Renal cortical epithelial cell (primary cell): ENCODE data around the gene CSNK1G1. TPM values are rescaled to one million over a fixed set of nuclear protein-coding genes. Genes with fewer than 3 reads are reported as not detected.

ENCODE experiments used
- DNase-seq: peaks from one replicate; pipeline ENCODE4 v3.0.0-alpha.2; 2011; ENCODE audit warnings: low read depth
- total RNA-seq: library from RNA; depleted of rRNA; stranded (reverse); fragments of >200 nt; gene quantifications from 2 replicates; pipeline ENCODE4 v1.2.3, GENCODE V29; 2014

CSNK1G1 gene
- total RNA-seq, 1 donor from 2014 or later = 53.5 TPM

GRCh38 chr15:64191971-64192830, 163.8 kb downstream of the CSNK1G1 start:
- DNase-seq = peak; percentile 51

GRCh38 chr15:64187396-64188191, 168.4 kb downstream of the CSNK1G1 start:
- DNase-seq = no peak

GRCh38 chr15:64185146-64185911, 170.6 kb downstream of the CSNK1G1 start:
- DNase-seq = no peak

GRCh38 chr15:64182859-64183370, 173.1 kb downstream of the CSNK1G1 start:
- DNase-seq = no peak

GRCh38 chr15:64180235-64180824, 175.6 kb downstream of the CSNK1G1 start:
- no peak for DNase-seq

GRCh38 chr15:64166102-64166890, 189.7 kb downstream of the CSNK1G1 start:
- DNase-seq = no peak

GRCh38 chr15:64164436-64164835, 191.5 kb downstream of the CSNK1G1 start:
- no peak for DNase-seq

GRCh38 chr15:64163659-64164362, 192.2 kb downstream of the CSNK1G1 start:
- peak; percentile 87 for DNase-seq

GRCh38 chr15:64162869-64163658, 192.9 kb downstream of the CSNK1G1 start, which contains the start of gene PPIB:
Gene PPIB, minus strand, starts transcription at chr15:64163022. Its CDS starts 36 bp downstream, at chr15:64162986.
- DNase-seq = peak; percentile 88

- no peak for DNase-seq
These were observed 193.5 kb downstream of the CSNK1G1 start for GRCh38 chr15:64162478-64162868.

- DNase-seq = no peak
These were observed 194.1 kb downstream of the CSNK1G1 start for GRCh38 chr15:64161688-64162477.

GRCh38 chr15:64158363-64159134, 197.4 kb downstream of the CSNK1G1 start:
- no peak for DNase-seq

GRCh38 chr15:64157599-64158125, 198.3 kb downstream of the CSNK1G1 start:
- no peak for DNase-seq

- DNase-seq = no peak
These were observed 199.2 kb downstream of the CSNK1G1 start for GRCh38 chr15:64156652-64157331.

- DNase-seq = no peak
These were observed 199.9 kb downstream of the CSNK1G1 start for GRCh38 chr15:64155802-64156651.
